Measurements from ENCODE around the gene AP1M2.
A peak's percentile ranks its signal among the peaks of the same experiment; 100 is the strongest.

The AP1M2 gene

DNA sequence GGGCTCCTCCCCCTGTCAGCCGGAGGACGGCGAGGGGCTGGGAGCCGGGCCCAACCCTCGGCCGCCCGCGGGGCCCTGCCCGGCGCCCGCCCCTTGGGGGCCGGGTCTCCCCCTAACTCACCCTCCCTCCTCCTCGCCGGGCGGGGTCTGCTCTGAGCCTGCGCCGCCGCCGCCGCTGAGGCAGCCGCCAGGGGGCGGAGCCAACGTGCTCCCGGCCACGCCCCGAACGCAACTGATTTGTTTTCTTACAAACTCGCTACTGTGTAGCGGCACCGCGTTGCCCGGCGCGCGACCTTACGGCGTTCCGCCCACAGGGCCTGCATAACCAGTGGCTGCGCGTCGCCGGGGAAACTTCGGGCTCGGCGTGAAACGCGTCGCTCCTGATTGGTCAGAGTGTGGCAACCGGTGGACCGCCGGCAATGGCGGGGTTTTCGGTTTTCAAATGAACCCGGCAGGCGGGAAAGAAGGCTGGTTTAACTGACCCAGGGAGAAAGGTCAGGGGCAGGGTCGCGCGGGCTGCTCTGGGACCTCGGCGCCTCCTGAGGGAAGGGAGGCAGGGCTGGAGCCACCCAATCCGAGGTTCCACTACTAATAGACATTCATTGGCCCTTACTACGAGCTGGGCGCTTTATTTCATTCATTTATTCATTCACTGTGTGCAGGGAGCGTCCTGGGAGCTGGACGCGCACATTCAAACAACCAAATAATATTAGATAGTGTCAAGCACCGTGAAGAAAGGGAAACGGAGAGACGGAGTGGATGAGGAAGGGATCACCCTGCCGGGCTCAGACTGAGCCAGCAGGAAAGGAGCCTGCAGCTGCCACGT lies 18.1 kb downstream of the AP1M2 start, which contains the start of gene CDKN2D (continued):
- TF ChIP-seq, protein P1, sequence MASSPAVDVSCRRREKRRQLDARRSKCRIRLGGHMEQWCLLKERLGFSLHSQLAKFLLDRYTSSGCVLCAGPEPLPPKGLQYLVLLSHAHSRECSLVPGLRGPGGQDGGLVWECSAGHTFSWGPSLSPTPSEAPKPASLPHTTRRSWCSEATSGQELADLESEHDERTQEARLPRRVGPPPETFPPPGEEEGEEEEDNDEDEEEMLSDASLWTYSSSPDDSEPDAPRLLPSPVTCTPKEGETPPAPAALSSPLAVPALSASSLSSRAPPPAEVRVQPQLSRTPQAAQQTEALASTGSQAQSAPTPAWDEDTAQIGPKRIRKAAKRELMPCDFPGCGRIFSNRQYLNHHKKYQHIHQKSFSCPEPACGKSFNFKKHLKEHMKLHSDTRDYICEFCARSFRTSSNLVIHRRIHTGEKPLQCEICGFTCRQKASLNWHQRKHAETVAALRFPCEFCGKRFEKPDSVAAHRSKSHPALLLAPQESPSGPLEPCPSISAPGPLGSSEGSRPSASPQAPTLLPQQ (tag by site-specific recombination; IDR thresholded peaks at IDR 0.05): 0 out of 2 replicates have a peak, but pooled peaks have one; percentile 40
- TF ChIP-seq, protein P2, sequence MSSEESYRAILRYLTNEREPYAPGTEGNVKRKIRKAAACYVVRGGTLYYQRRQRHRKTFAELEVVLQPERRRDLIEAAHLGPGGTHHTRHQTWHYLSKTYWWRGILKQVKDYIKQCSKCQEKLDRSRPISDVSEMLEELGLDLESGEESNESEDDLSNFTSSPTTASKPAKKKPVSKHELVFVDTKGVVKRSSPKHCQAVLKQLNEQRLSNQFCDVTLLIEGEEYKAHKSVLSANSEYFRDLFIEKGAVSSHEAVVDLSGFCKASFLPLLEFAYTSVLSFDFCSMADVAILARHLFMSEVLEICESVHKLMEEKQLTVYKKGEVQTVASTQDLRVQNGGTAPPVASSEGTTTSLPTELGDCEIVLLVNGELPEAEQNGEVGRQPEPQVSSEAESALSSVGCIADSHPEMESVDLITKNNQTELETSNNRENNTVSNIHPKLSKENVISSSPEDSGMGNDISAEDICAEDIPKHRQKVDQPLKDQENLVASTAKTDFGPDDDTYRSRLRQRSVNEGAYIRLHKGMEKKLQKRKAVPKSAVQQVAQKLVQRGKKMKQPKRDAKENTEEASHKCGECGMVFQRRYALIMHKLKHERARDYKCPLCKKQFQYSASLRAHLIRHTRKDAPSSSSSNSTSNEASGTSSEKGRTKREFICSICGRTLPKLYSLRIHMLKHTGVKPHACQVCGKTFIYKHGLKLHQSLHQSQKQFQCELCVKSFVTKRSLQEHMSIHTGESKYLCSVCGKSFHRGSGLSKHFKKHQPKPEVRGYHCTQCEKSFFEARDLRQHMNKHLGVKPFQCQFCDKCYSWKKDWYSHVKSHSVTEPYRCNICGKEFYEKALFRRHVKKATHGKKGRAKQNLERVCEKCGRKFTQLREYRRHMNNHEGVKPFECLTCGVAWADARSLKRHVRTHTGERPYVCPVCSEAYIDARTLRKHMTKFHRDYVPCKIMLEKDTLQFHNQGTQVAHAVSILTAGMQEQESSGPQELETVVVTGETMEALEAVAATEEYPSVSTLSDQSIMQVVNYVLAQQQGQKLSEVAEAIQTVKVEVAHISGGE (tag by site-specific recombination; conservative IDR thresholded peaks at IDR 0.05; ENCODE audit: low read depth): peak; percentile 27; the same call in 1 of the 2 replicates
- no peak for TF ChIP-seq ZNF423 (tag by site-specific recombination; IDR thresholded peaks at IDR 0.05)
- TF ChIP-seq ZNF394 (tag by site-specific recombination; IDR thresholded peaks at IDR 0.05; ENCODE audit: borderline replicate concordance): peak; percentile 60
- 0 out of 2 replicates have a peak, but pooled peaks have one; percentile 13 for TF ChIP-seq ZNF146 (tag by site-specific recombination; IDR thresholded peaks at IDR 0.05)

DNA sequence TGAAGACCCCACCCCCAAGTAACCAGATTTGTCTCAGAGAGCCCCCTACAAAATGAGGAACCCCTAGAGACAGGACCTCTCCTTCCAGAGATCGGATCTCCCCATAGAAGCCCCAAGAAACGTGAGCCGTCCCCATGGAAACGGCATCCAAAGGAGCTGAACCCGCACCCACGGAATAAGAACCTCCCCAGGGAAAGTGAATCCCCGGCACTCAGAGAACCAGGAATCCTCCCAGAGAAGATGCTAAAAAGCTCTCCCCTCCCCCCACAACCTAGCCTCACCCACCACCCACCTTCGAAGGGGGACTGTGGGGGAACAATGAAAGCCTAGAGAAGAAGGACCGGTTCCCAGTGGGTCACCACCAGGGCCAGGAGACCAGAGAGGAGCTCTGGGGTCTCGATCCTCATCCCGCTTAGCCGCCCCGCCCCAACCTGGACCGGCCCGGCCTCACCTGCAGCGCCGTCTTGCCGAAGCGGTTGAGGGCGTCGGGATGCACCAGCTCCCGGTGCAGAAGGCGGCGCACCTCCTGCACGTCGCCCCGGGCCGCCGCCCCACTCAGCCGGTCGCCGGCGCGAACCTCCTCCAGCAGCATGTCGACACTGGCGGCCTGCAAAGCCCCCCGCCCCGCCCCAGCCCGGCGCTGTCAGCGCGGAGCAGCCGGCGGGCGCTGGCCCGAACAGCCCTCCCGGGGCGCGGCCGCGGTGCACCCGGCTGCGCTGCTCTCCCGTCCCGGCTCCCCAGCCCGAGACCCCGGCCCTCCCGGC lies 18.9 kb downstream of the AP1M2 start:
- Histone ChIP-seq H3K36me3 (ENCODE audit: control insufficient read depth in 2 of 2, insufficient read depth in 1 of 2, low read length in 2 of 2) (peaks cover 6 to 7% of the 10 kb centered on the region in 2 experiments; a peak in 2 of 3 replicates), H3K27ac (ENCODE audit: extremely low read depth, low read depth, low read length) (no peak overlapping the region; the same call in 1 of the 2 replicates), H3K9me3 (ENCODE audit: control insufficient read depth, insufficient read depth, low read depth, low read length) (no peaks in the 10 kb centered on the region), H3K4me3 (ENCODE audit: low read depth, low read length) (peak overlapping the region; percentile 44), H3K4me1 (ENCODE audit: control insufficient read depth, insufficient read depth, low read length) (peaks cover 13% of the 10 kb centered on the region)
- POLR2A ChIA-PET: interaction anchor here (0.6 to 1.7 kb wide), 6 partner anchors 13 to 128 kb away, joined by 3 to 8 read pairs (median 6); partner anchors contain the start of gene KEAP1
- CTCF ChIA-PET: interaction anchor here (0.7 to 5.6 kb wide), 14 partner anchors 12 to 168 kb away, joined by 3 to 28 read pairs (median 4); no protein-coding TSS in a partner anchor
- peak; percentile 54 for TF ChIP-seq ZNF600 (tag by site-specific recombination; IDR thresholded peaks at IDR 0.05)
- TF ChIP-seq ZNF221 (tag by site-specific recombination; IDR thresholded peaks at IDR 0.05; ENCODE audit: borderline replicate concordance): no peak
- 0 out of 2 replicates have a peak, but pooled peaks have one; percentile 29 for TF ChIP-seq ZNF777 (tag by site-specific recombination; IDR thresholded peaks at IDR 0.05; ENCODE audit: borderline replicate concordance)
- TF ChIP-seq ZNF843 (tag by site-specific recombination; IDR thresholded peaks at IDR 0.05): no peak
- TF ChIP-seq ZNF623 (tag by site-specific recombination; IDR thresholded peaks at IDR 0.05): no peak
- TF ChIP-seq ZNF10 (tag by site-specific recombination; IDR thresholded peaks at IDR 0.05): 0 out of 2 replicates have a peak, but pooled peaks have one; percentile 45
- 0 out of 2 replicates have a peak, but pooled peaks have one; percentile 29 for TF ChIP-seq EGR2 (tag by site-specific recombination; IDR thresholded peaks at IDR 0.05; ENCODE audit: low read depth)
- TF ChIP-seq, protein P3, sequence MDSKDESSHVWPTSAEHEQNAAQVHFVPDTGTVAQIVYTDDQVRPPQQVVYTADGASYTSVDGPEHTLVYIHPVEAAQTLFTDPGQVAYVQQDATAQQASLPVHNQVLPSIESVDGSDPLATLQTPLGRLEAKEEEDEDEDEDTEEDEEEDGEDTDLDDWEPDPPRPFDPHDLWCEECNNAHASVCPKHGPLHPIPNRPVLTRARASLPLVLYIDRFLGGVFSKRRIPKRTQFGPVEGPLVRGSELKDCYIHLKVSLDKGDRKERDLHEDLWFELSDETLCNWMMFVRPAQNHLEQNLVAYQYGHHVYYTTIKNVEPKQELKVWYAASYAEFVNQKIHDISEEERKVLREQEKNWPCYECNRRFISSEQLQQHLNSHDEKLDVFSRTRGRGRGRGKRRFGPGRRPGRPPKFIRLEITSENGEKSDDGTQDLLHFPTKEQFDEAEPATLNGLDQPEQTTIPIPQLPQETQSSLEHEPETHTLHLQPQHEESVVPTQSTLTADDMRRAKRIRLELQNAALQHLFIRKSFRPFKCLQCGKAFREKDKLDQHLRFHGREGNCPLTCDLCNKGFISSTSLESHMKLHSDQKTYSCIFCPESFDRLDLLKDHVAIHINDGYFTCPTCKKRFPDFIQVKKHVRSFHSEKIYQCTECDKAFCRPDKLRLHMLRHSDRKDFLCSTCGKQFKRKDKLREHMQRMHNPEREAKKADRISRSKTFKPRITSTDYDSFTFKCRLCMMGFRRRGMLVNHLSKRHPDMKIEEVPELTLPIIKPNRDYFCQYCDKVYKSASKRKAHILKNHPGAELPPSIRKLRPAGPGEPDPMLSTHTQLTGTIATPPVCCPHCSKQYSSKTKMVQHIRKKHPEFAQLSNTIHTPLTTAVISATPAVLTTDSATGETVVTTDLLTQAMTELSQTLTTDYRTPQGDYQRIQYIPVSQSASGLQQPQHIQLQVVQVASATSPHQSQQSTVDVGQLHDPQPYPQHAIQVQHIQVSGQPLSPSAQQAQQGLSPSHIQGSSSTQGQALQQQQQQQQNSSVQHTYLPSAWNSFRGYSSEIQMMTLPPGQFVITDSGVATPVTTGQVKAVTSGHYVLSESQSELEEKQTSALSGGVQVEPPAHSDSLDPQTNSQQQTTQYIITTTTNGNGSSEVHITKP (tag by site-specific recombination; IDR thresholded peaks at IDR 0.05): peak; percentile 34
- TF ChIP-seq, protein P4, sequence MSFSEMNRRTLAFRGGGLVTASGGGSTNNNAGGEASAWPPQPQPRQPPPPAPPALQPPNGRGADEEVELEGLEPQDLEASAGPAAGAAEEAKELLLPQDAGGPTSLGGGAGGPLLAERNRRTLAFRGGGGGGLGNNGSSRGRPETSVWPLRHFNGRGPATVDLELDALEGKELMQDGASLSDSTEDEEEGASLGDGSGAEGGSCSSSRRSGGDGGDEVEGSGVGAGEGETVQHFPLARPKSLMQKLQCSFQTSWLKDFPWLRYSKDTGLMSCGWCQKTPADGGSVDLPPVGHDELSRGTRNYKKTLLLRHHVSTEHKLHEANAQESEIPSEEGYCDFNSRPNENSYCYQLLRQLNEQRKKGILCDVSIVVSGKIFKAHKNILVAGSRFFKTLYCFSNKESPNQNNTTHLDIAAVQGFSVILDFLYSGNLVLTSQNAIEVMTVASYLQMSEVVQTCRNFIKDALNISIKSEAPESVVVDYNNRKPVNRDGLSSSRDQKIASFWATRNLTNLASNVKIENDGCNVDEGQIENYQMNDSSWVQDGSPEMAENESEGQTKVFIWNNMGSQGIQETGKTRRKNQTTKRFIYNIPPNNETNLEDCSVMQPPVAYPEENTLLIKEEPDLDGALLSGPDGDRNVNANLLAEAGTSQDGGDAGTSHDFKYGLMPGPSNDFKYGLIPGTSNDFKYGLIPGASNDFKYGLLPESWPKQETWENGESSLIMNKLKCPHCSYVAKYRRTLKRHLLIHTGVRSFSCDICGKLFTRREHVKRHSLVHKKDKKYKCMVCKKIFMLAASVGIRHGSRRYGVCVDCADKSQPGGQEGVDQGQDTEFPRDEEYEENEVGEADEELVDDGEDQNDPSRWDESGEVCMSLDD (tag by site-specific recombination; IDR thresholded peaks at IDR 0.05): peak; percentile 58
- TF ChIP-seq ZNF596 (tag by site-specific recombination; IDR thresholded peaks at IDR 0.05): peak; percentile 51; the same call in 1 of the 2 replicates
- TF ChIP-seq KLF1 (tag by site-specific recombination; IDR thresholded peaks at IDR 0.05): peak; percentile 68
- TF ChIP-seq, protein P5, sequence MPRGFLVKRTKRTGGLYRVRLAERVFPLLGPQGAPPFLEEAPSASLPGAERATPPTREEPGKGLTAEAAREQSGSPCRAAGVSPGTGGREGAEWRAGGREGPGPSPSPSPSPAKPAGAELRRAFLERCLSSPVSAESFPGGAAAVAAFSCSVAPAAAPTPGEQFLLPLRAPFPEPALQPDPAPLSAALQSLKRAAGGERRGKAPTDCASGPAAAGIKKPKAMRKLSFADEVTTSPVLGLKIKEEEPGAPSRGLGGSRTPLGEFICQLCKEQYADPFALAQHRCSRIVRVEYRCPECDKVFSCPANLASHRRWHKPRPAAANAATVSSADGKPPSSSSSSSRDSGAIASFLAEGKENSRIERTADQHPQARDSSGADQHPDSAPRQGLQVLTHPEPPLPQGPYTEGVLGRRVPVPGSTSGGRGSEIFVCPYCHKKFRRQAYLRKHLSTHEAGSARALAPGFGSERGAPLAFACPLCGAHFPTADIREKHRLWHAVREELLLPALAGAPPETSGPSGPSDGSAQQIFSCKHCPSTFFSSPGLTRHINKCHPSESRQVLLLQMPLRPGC (tag by site-specific recombination; IDR thresholded peaks at IDR 0.05): 0 out of 2 replicates have a peak, but pooled peaks have one; percentile 40
- peak; percentile 58 for TF ChIP-seq ZEB2 (tag by site-specific recombination; IDR thresholded peaks at IDR 0.05)
- peak; percentile 49; the same call in 1 of the 2 replicates for TF ChIP-seq GLIS2 (tag by site-specific recombination; IDR thresholded peaks at IDR 0.05)
